Mucosa of descending colon (tissue), 3 donors: ENCODE data around the gene MTSS2. TPM values are rescaled to one million over a fixed set of nuclear protein-coding genes. Genes with fewer than 3 reads are reported as not detected.
A peak's percentile ranks its signal among the peaks of the same experiment; 100 is the strongest.

Source experiments
- ATAC-seq: fragments of 200-7000 bp; cut with Tn5 transposase; one replicate; pipeline ENCODE4 v1.9.1; 2020; ENCODE audit warnings: mild to moderate bottlenecking, moderate library complexity
- DNase-seq, 3 donors: peaks; one replicate each; pipeline ENCODE4 v3.0.0-alpha.2; 2020
- H3K36me3 ChIP-seq: fragments of 200-600 bp; one replicate; pipeline ENCODE4 v1.8.0; 2021; ENCODE audit warnings: low read depth, mild to moderate bottlenecking
- H3K4me1 ChIP-seq: fragments of 200-600 bp; one replicate; pipeline ENCODE4 v1.8.0; 2021; ENCODE audit warnings: low read depth, mild to moderate bottlenecking
- H3K4me3 ChIP-seq: fragments of 200-600 bp; one replicate; pipeline ENCODE4 v1.8.0; 2021; ENCODE audit warnings: mild to moderate bottlenecking
- H3K9me3 ChIP-seq: fragments of 200-600 bp; one replicate; pipeline ENCODE4 v1.8.0; 2021; ENCODE audit warnings: mild to moderate bottlenecking
- CTCF ChIP-seq: fragments of 200-600 bp; IDR thresholded peaks from one replicate; pipeline ENCODE4 v1.8.0; 2022; ENCODE audit warnings: antibody characterized with exemption, mild to moderate bottlenecking
- intact Hi-C, 2 donors: fragments of 100-400 bp; cut with DNase I in 1 of 2; cut with micrococcal nuclease in 1 of 2; formaldehyde crosslinking; loops; one replicate each; pipeline versions ENCODE4 v1.11.0 to v1.11.1; 2022; cut with DNase I, micrococcal nuclease
- total RNA-seq, 3 donors: library from RNA; stranded (reverse); fragmentation: NEBNext Ultra II Directional in 2 of 3; extraction: Animal tissue kit (Norgen Biotek cat#: 25700) in 2 of 3; gene quantifications; one replicate each; pipeline versions ENCODE4 v1.2.1 to v1.2.4, GENCODE V29; 2021 to 2023
- donor health status: DM: no; HTN: no; CAD: no; lungs with moderate emphysema.
- donor health status: DM: no; HTN: no; CAD: no.
- donor health status: DM: no; HTN: yes; CAD: no.

Gene MTSS2
- total RNA-seq, 3 donors from 2014 or later, result 11.8 to 151 (median 28.2) TPM

- Histone ChIP-seq H3K9me3 (no peaks in the 10 kb centered on the region), H3K36me3 (no peaks in the 10 kb centered on the region), H3K4me3 (no peak overlapping the region), H3K4me1 (peaks cover 2% of the 10 kb centered on the region)
- no peak for DNase-seq
- ATAC-seq, result no peak
- TF ChIP-seq CTCF, result no peak
- intact Hi-C loops, result no loop called here
Observed at GRCh38 chr16:70709942-70710341, 24.1 kb upstream of the MTSS2 start.

- no peaks in the 10 kb centered on the region for H3K36me3 ChIP-seq
- no peak for ATAC-seq
- no peak for TF ChIP-seq CTCF
- DNase-seq, result no peak
- H3K9me3 ChIP-seq, result no peaks in the 10 kb centered on the region
- intact Hi-C loops, result no loop called here
- peaks cover 2% of the 10 kb centered on the region for H3K4me1 ChIP-seq
- H3K4me3 ChIP-seq, result no peak overlapping the region
Observed at GRCh38 chr16:70709457-70709856, 23.6 kb upstream of the MTSS2 start.

- H3K36me3 ChIP-seq, result no peaks in the 10 kb centered on the region
- ATAC-seq (no peak), DNase-seq (no peak)
- H3K4me1 ChIP-seq, result peaks cover 6% of the 10 kb centered on the region
- H3K9me3 ChIP-seq, result no peaks in the 10 kb centered on the region
- no peak overlapping the region for H3K4me3 ChIP-seq
- intact Hi-C loops, result no loop called here
- no peak for TF ChIP-seq CTCF
Observed at GRCh38 chr16:70708366-70709246, 22.8 kb upstream of the MTSS2 start.

GRCh38 chr16:70706948-70707465 is 21.2 kb upstream of the MTSS2 start:
- intact Hi-C loops, result no loop called here

GRCh38 chr16:70705056-70705455 is 19.2 kb upstream of the MTSS2 start:
- no peak for TF ChIP-seq CTCF
- DNase-seq (no peak), ATAC-seq (no peak)
- Histone ChIP-seq H3K4me3 (no peak overlapping the region), H3K4me1 (peaks cover 6% of the 10 kb centered on the region), H3K9me3 (no peaks in the 10 kb centered on the region), H3K36me3 (no peaks in the 10 kb centered on the region)
- intact Hi-C loops, result no loop called here

More at GRCh38 chr16:70706948-70707465, 21.2 kb upstream of the MTSS2 start:
- ATAC-seq (peak; percentile 5), DNase-seq (no peak)
- TF ChIP-seq CTCF, result no peak
- H3K9me3 ChIP-seq, result no peaks in the 10 kb centered on the region
- no peak overlapping the region for H3K4me3 ChIP-seq
- H3K36me3 ChIP-seq, result no peaks in the 10 kb centered on the region
- peaks cover 6% of the 10 kb centered on the region for H3K4me1 ChIP-seq
